Measurements from ENCODE around the gene ZNF516. TPM values are rescaled to one million over a fixed set of nuclear protein-coding genes. Genes with fewer than 3 reads are reported as not detected.

ZNF516 gene
- total RNA-seq, 2 experiments from 2014 or later: 6.5 to 8.6 TPM

GRCh38 chr18:76391038-76391437, 104.0 kb downstream of the ZNF516 start:
- peaks cover 27% of the 10 kb centered on the region for H3K4me1 Mint-ChIP-seq
- no peak overlapping the region for H3K27ac Mint-ChIP-seq
- peaks cover 5% of the 10 kb centered on the region for H3K27me3 Mint-ChIP-seq
- H3K4me3 Mint-ChIP-seq: no peak overlapping the region
- no peaks in the 10 kb centered on the region for H3K9me3 Mint-ChIP-seq
- no peak for DNase-seq
- peaks cover 10% of the 10 kb centered on the region for H3K36me3 Mint-ChIP-seq

GRCh38 chr18:76390452-76391035, 104.5 kb downstream of the ZNF516 start:
- peaks cover 10% of the 10 kb centered on the region for H3K36me3 Mint-ChIP-seq
- DNase-seq: no peak
- peaks cover 5% of the 10 kb centered on the region for H3K27me3 Mint-ChIP-seq
- peaks cover 30% of the 10 kb centered on the region for H3K4me1 Mint-ChIP-seq
- H3K27ac Mint-ChIP-seq: no peak overlapping the region
- H3K9me3 Mint-ChIP-seq: no peaks in the 10 kb centered on the region
- H3K4me3 Mint-ChIP-seq: no peak overlapping the region

GRCh38 chr18:76389716-76390115, 105.3 kb downstream of the ZNF516 start:
- Mint-ChIP-seq H3K27ac (peak overlapping the region; percentile 62), H3K4me1 (peaks cover 30% of the 10 kb centered on the region), H3K27me3 (peaks cover 5% of the 10 kb centered on the region), H3K36me3 (peaks cover 10% of the 10 kb centered on the region), H3K4me3 (no peak overlapping the region), H3K9me3 (no peaks in the 10 kb centered on the region)
- no peak for DNase-seq

- Mint-ChIP-seq H3K4me3 (no peak overlapping the region), H3K36me3 (peaks cover 10% of the 10 kb centered on the region), H3K27ac (no peak overlapping the region), H3K9me3 (no peaks in the 10 kb centered on the region), H3K4me1 (peaks cover 30% of the 10 kb centered on the region), H3K27me3 (peaks cover 5% of the 10 kb centered on the region)
- DNase-seq: no peak
Measured at GRCh38 chr18:76388891-76389423, 106.1 kb downstream of the ZNF516 start.

GRCh38 chr18:76388261-76388660, 106.8 kb downstream of the ZNF516 start:
- DNase-seq: no peak
- H3K27me3 Mint-ChIP-seq: peaks cover 5% of the 10 kb centered on the region
- H3K4me1 Mint-ChIP-seq: peaks cover 34% of the 10 kb centered on the region
- H3K9me3 Mint-ChIP-seq: no peaks in the 10 kb centered on the region
- H3K27ac Mint-ChIP-seq: no peak overlapping the region
- H3K36me3 Mint-ChIP-seq: peaks cover 10% of the 10 kb centered on the region
- no peak overlapping the region for H3K4me3 Mint-ChIP-seq

GRCh38 chr18:76387608-76388007, 107.4 kb downstream of the ZNF516 start:
- H3K27me3 Mint-ChIP-seq: peaks cover 5% of the 10 kb centered on the region
- no peak overlapping the region for H3K4me3 Mint-ChIP-seq
- H3K36me3 Mint-ChIP-seq: peaks cover 10% of the 10 kb centered on the region
- DNase-seq: no peak
- H3K27ac Mint-ChIP-seq: no peak overlapping the region
- H3K4me1 Mint-ChIP-seq: peaks cover 34% of the 10 kb centered on the region
- H3K9me3 Mint-ChIP-seq: no peaks in the 10 kb centered on the region

- H3K27ac Mint-ChIP-seq: peak overlapping the region; percentile 34
- DNase-seq: no peak
- peaks cover 10% of the 10 kb centered on the region for H3K36me3 Mint-ChIP-seq
- H3K4me1 Mint-ChIP-seq: peaks cover 34% of the 10 kb centered on the region
- peaks cover 5% of the 10 kb centered on the region for H3K27me3 Mint-ChIP-seq
- H3K9me3 Mint-ChIP-seq: no peaks in the 10 kb centered on the region
- no peak overlapping the region for H3K4me3 Mint-ChIP-seq
Measured at GRCh38 chr18:76386886-76387285, 108.2 kb downstream of the ZNF516 start.

- no peak for DNase-seq
- Mint-ChIP-seq H3K9me3 (no peaks in the 10 kb centered on the region), H3K27ac (no peak overlapping the region), H3K4me3 (no peak overlapping the region), H3K27me3 (peaks cover 5% of the 10 kb centered on the region), H3K4me1 (peaks cover 34% of the 10 kb centered on the region), H3K36me3 (peaks cover 10% of the 10 kb centered on the region)
Measured at GRCh38 chr18:76386071-76386470, 109.0 kb downstream of the ZNF516 start.

GRCh38 chr18:76385681-76385975, 109.4 kb downstream of the ZNF516 start:
- peaks cover 5% of the 10 kb centered on the region for H3K27me3 Mint-ChIP-seq
- H3K9me3 Mint-ChIP-seq: no peaks in the 10 kb centered on the region
- no peak overlapping the region for H3K27ac Mint-ChIP-seq
- H3K4me3 Mint-ChIP-seq: no peak overlapping the region
- peaks cover 10% of the 10 kb centered on the region for H3K36me3 Mint-ChIP-seq
- peaks cover 31% of the 10 kb centered on the region for H3K4me1 Mint-ChIP-seq
- DNase-seq: no peak

- Mint-ChIP-seq H3K4me1 (peaks cover 29% of the 10 kb centered on the region), H3K27ac (no peak overlapping the region), H3K27me3 (peaks cover 5% of the 10 kb centered on the region), H3K4me3 (no peak overlapping the region), H3K36me3 (peaks cover 12% of the 10 kb centered on the region), H3K9me3 (no peaks in the 10 kb centered on the region)
- no peak for DNase-seq
Measured at GRCh38 chr18:76384861-76385680, 110.0 kb downstream of the ZNF516 start.

GRCh38 chr18:76384114-76384790, 110.8 kb downstream of the ZNF516 start:
- peaks cover 19% of the 10 kb centered on the region for H3K36me3 Mint-ChIP-seq
- no peaks in the 10 kb centered on the region for H3K9me3 Mint-ChIP-seq
- peaks cover 5% of the 10 kb centered on the region for H3K27me3 Mint-ChIP-seq
- no peak overlapping the region for H3K4me3 Mint-ChIP-seq
- H3K27ac Mint-ChIP-seq: no peak overlapping the region
- DNase-seq: no peak
- H3K4me1 Mint-ChIP-seq: peaks cover 22% of the 10 kb centered on the region

- H3K4me1 Mint-ChIP-seq: peaks cover 21% of the 10 kb centered on the region
- peaks cover 5% of the 10 kb centered on the region for H3K27me3 Mint-ChIP-seq
Measured at GRCh38 chr18:76383636-76384035, 111.4 kb downstream of the ZNF516 start.

GRCh38 chr18:76382275-76382674, 112.8 kb downstream of the ZNF516 start:
- Mint-ChIP-seq H3K36me3 (peaks cover 18% of the 10 kb centered on the region), H3K27me3 (no peaks in the 10 kb centered on the region), H3K4me3 (no peak overlapping the region), H3K9me3 (no peaks in the 10 kb centered on the region), H3K4me1 (peaks cover 22% of the 10 kb centered on the region), H3K27ac (no peak overlapping the region)
- no peak for DNase-seq

More at GRCh38 chr18:76383636-76384035, 111.4 kb downstream of the ZNF516 start:
- Mint-ChIP-seq H3K36me3 (peaks cover 19% of the 10 kb centered on the region), H3K27ac (peak overlapping the region; percentile 34), H3K9me3 (no peaks in the 10 kb centered on the region), H3K4me3 (no peak overlapping the region)
- DNase-seq: no peak

- Mint-ChIP-seq H3K27ac (no peak overlapping the region), H3K9me3 (peaks cover under 1% of the 10 kb centered on the region), H3K4me1 (peaks cover 23% of the 10 kb centered on the region), H3K27me3 (no peaks in the 10 kb centered on the region), H3K4me3 (no peak overlapping the region), H3K36me3 (peaks cover 27% of the 10 kb centered on the region)
- DNase-seq: peak; percentile 23
Measured at GRCh38 chr18:76380791-76381405, 114.1 kb downstream of the ZNF516 start.

Data from activated naive CD8-positive, alpha-beta T cell treated with anti-CD3 and anti-CD28 coated beads for 36 hours (primary cell).